Tibial nerve (tissue), 4 donors: ENCODE data around the gene CCDC91.

ENCODE experiments used
- EP300 ChIP-seq, 2 donors: sonication (generic); formaldehyde crosslinking; IDR thresholded peaks; one replicate each; pipeline ENCODE4 v1.6.1; 2017; ENCODE audit warnings: antibody characterized with exemption in 2 of 2, mild to moderate bottlenecking in 1 of 2
- POLR2A ChIP-seq, 2 donors: fragments of 450-650 bp; IDR thresholded peaks; one replicate each; pipeline ENCODE4 v1.6.1; 2017; ENCODE audit warnings: antibody characterized with exemption in 2 of 2, mild to moderate bottlenecking in 2 of 2, moderate library complexity in 2 of 2
- TF ChIP-seq, protein P1 (sequence below), 5 experiments: fragments of 200-600 bp in 3 of 5; fragments of 450-650 bp in 2 of 5; sonication (generic) in 3 of 5; IDR thresholded peaks; one replicate each; pipeline ENCODE4 v1.5.1; 2016 to 2019; ENCODE audit warnings: antibody characterized with exemption in 5 of 5, mild to moderate bottlenecking in 3 of 5, moderate library complexity in 2 of 5

DNA sequence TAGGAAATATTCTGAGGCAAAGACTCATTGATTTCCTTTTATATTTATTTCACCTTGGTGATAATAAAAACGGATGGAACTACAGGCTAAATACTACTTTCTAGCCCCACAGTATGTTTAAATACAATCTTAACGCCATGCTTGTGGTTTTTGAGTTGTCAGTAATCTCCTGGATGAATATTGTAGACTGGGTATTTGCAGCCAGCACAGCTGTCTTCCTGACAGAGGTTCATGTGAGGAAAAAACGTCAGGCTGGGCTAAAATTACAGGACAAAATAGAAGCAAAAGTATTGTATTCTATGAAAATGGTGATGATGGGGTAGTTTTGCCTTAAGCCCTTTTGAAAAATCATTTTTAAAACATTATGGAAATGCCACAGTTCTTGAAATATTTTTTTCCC, 140.9 kb downstream of the CCDC91 start:
- TF ChIP-seq, protein P1, sequence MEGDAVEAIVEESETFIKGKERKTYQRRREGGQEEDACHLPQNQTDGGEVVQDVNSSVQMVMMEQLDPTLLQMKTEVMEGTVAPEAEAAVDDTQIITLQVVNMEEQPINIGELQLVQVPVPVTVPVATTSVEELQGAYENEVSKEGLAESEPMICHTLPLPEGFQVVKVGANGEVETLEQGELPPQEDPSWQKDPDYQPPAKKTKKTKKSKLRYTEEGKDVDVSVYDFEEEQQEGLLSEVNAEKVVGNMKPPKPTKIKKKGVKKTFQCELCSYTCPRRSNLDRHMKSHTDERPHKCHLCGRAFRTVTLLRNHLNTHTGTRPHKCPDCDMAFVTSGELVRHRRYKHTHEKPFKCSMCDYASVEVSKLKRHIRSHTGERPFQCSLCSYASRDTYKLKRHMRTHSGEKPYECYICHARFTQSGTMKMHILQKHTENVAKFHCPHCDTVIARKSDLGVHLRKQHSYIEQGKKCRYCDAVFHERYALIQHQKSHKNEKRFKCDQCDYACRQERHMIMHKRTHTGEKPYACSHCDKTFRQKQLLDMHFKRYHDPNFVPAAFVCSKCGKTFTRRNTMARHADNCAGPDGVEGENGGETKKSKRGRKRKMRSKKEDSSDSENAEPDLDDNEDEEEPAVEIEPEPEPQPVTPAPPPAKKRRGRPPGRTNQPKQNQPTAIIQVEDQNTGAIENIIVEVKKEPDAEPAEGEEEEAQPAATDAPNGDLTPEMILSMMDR (IDR thresholded peaks at IDR 0.05): no peak
- TF ChIP-seq POLR2A (IDR thresholded peaks at IDR 0.05): no peak
- TF ChIP-seq EP300 (IDR thresholded peaks at IDR 0.05): no peak
